Measurements from ENCODE around the gene TSEN2. TPM values are rescaled to one million over a fixed set of nuclear protein-coding genes. Genes with fewer than 3 reads are reported as not detected.

Gene TSEN2
- total RNA-seq, 1 donor from 2014 or later = 21.3 TPM

GRCh38 chr3:12451960-12452359 lies 32.3 kb upstream of the TSEN2 start:
- H2AFZ ChIP-seq (replicated peaks) = no peak overlapping the region
- H3K9me3 Mint-ChIP-seq = no peaks in the 10 kb centered on the region
- TF ChIP-seq EZH2 (IDR thresholded peaks at IDR 0.05) (no peak), EZH2phosphoT487 (IDR thresholded peaks at IDR 0.05) (no peak)
- TF ChIP-seq, protein P1, sequence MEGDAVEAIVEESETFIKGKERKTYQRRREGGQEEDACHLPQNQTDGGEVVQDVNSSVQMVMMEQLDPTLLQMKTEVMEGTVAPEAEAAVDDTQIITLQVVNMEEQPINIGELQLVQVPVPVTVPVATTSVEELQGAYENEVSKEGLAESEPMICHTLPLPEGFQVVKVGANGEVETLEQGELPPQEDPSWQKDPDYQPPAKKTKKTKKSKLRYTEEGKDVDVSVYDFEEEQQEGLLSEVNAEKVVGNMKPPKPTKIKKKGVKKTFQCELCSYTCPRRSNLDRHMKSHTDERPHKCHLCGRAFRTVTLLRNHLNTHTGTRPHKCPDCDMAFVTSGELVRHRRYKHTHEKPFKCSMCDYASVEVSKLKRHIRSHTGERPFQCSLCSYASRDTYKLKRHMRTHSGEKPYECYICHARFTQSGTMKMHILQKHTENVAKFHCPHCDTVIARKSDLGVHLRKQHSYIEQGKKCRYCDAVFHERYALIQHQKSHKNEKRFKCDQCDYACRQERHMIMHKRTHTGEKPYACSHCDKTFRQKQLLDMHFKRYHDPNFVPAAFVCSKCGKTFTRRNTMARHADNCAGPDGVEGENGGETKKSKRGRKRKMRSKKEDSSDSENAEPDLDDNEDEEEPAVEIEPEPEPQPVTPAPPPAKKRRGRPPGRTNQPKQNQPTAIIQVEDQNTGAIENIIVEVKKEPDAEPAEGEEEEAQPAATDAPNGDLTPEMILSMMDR (IDR thresholded peaks at IDR 0.05) = no peak
- H3K4me3 Mint-ChIP-seq = no peak overlapping the region
- no peaks in the 10 kb centered on the region for H3F3A ChIP-seq (ENCODE audit: low read depth)
- H3K27me3 ChIP-seq = no peaks in the 10 kb centered on the region
- DNase-seq (ENCODE audit: low spot score) = no peak
- H3K9me3 ChIP-seq (ENCODE audit: low read depth) = no peaks in the 10 kb centered on the region
- no peaks in the 10 kb centered on the region for H3K79me2 ChIP-seq (ENCODE audit: low read depth)
- H4K20me1 ChIP-seq (ENCODE audit: low read depth) = no peaks in the 10 kb centered on the region
- H3K4me2 ChIP-seq = no peak overlapping the region
- H3K4me1 Mint-ChIP-seq = peaks cover 9% of the 10 kb centered on the region
- H3K36me3 Mint-ChIP-seq = no peaks in the 10 kb centered on the region
- H3K4me3 ChIP-seq = no peak overlapping the region
- no peak overlapping the region for H3K27ac Mint-ChIP-seq
- no peak overlapping the region for H3K9ac ChIP-seq
- H3K36me3 ChIP-seq = no peaks in the 10 kb centered on the region
- peaks cover 6% of the 10 kb centered on the region for H3K27me3 Mint-ChIP-seq (ENCODE audit: insufficient read depth, low read depth)
- peaks cover 8% of the 10 kb centered on the region for H3K4me1 ChIP-seq
- no peak overlapping the region for H3K27ac ChIP-seq

DNA sequence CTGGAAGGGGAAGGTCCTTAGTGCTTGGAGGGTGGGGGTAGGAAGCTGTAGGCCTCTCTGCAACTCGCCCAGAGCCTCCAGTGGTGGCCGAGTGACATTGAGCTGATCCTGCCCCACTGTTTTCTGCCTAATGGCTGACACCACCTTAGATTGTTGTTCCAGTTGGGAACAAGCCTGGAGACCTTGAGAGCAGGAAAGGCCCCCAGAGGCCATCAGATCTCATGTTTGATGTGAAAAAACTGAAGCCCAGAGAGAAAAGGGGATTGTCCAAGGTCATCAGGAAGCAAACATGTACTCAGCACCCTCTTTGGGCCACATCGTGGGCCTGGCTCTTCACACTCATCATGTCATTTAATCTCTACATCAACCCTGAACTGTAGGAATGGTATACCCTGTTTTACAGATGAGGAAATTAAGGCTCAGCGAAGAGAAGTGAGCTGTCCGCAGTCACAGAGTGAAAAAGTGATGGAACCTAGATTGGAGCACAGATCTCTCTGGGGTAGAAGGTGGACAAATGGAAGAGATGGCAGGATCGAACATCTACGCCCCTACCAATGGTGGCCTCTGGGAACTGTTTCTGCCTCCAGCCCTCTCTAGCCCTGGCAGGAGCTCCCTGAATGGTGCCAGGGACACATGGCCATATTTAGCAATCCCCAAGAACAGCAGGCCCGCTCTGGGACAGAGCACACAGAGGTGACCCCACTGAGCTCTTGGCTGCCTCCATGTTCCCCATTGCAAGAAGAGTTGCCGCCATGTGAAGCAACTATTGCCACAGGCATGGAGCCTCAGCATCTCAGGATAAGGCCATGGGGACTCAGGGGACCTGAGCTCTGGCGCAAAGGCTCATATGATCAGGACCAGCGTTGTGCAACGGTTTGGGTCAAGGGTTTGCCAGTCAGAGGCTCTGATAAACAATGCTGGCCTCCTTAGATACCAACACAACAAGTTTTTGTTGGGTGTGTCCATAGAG lies 31.6 kb upstream of the TSEN2 start:
- no peaks in the 10 kb centered on the region for H3K79me2 ChIP-seq (ENCODE audit: low read depth)
- H3K4me3 ChIP-seq = no peak overlapping the region
- no peaks in the 10 kb centered on the region for H3K9me3 ChIP-seq (ENCODE audit: low read depth)
- H3K27ac Mint-ChIP-seq = peak overlapping the region; percentile 66
- no peaks in the 10 kb centered on the region for H3K36me3 ChIP-seq
- no peaks in the 10 kb centered on the region for H3F3A ChIP-seq (ENCODE audit: low read depth)
- H3K4me3 Mint-ChIP-seq = no peak overlapping the region
- H3K9me3 Mint-ChIP-seq = no peaks in the 10 kb centered on the region
- TF ChIP-seq, protein P1 (IDR thresholded peaks at IDR 0.05) = no peak
- TF ChIP-seq EZH2phosphoT487 (IDR thresholded peaks at IDR 0.05) = no peak
- TF ChIP-seq EZH2 (IDR thresholded peaks at IDR 0.05) = no peak
- H3K4me1 ChIP-seq = peaks cover 8% of the 10 kb centered on the region
- no peaks in the 10 kb centered on the region for H4K20me1 ChIP-seq (ENCODE audit: low read depth)
- H3K4me2 ChIP-seq = no peak overlapping the region
- DNase-seq (ENCODE audit: low spot score) = no peak
- no peaks in the 10 kb centered on the region for H3K36me3 Mint-ChIP-seq
- no peak overlapping the region for H2AFZ ChIP-seq (replicated peaks)
- peaks cover 9% of the 10 kb centered on the region for H3K4me1 Mint-ChIP-seq
- no peak overlapping the region for H3K9ac ChIP-seq
- H3K27me3 ChIP-seq = no peaks in the 10 kb centered on the region
- peaks cover 4% of the 10 kb centered on the region for H3K27me3 Mint-ChIP-seq (ENCODE audit: insufficient read depth, low read depth)
- no peak overlapping the region for H3K27ac ChIP-seq

GRCh38 chr3:12454076-12454815 lies 30.0 kb upstream of the TSEN2 start:
- H3K4me2 ChIP-seq = peak overlapping the region; percentile 45
- no peaks in the 10 kb centered on the region for H3K27me3 ChIP-seq
- DNase-seq (ENCODE audit: low spot score) = peak; percentile 62
- no peak overlapping the region for H3K9ac ChIP-seq
- Mint-ChIP-seq H3K36me3 (no peaks in the 10 kb centered on the region), H3K4me3 (no peak overlapping the region), H3K4me1 (peaks cover 9% of the 10 kb centered on the region), H3K27ac (no peak overlapping the region), H3K27me3 (ENCODE audit: insufficient read depth, low read depth) (peaks cover 4% of the 10 kb centered on the region), H3K9me3 (no peaks in the 10 kb centered on the region)
- H3F3A ChIP-seq (ENCODE audit: low read depth) = no peaks in the 10 kb centered on the region
- no peaks in the 10 kb centered on the region for H3K79me2 ChIP-seq (ENCODE audit: low read depth)
- H3K4me1 ChIP-seq = peaks cover 8% of the 10 kb centered on the region
- H3K4me3 ChIP-seq = no peak overlapping the region
- H3K36me3 ChIP-seq = no peaks in the 10 kb centered on the region
- no peaks in the 10 kb centered on the region for H4K20me1 ChIP-seq (ENCODE audit: low read depth)
- H3K9me3 ChIP-seq (ENCODE audit: low read depth) = no peaks in the 10 kb centered on the region
- TF ChIP-seq EZH2 (IDR thresholded peaks at IDR 0.05) (no peak), EZH2phosphoT487 (IDR thresholded peaks at IDR 0.05) (no peak)
- TF ChIP-seq, protein P1 (IDR thresholded peaks at IDR 0.05) = no peak
- no peak overlapping the region for H2AFZ ChIP-seq (replicated peaks)
- H3K27ac ChIP-seq = no peak overlapping the region
